Transverse colon (tissue), 4 donors: ENCODE measurements around the gene NHS. TPM values are rescaled to one million over a fixed set of nuclear protein-coding genes. Genes with fewer than 3 reads are reported as not detected.

Experiments used
- DNase-seq: peaks from one replicate; pipeline ENCODE4 v3.0.0-alpha.2; 2019
- H3K27ac ChIP-seq, 4 donors: fragments of 200-600 bp; sonication (generic); 2 replicates each; pipeline ENCODE4 v1.5.1; 2016 to 2018; ENCODE audit warnings: inconsistent platforms in 4 of 4
- H3K27me3 ChIP-seq: fragments of 200-600 bp; sonication (generic); 2 replicates; pipeline ENCODE4 v1.5.1; 2017; ENCODE audit warnings: inconsistent platforms
- H3K36me3 ChIP-seq, 4 donors: fragments of 200-600 bp; sonication (generic); 2 replicates each; pipeline ENCODE4 v1.5.1; 2017 to 2019; ENCODE audit warnings: inconsistent platforms in 4 of 4
- H3K4me1 ChIP-seq, 4 donors: fragments of 200-600 bp; sonication (generic); 2 replicates each; pipeline ENCODE4 v1.5.1; 2017 to 2020; ENCODE audit warnings: inconsistent platforms in 4 of 4
- H3K4me3 ChIP-seq, 4 donors: fragments of 200-600 bp; sonication (generic); 1 replicate in 1 of 4; 2 replicates in 3 of 4; pipeline versions ENCODE4 v1.5.1 to v1.6.1; 2017 to 2019; ENCODE audit warnings: inconsistent platforms in 4 of 4
- H3K9me3 ChIP-seq, 2 donors: fragments of 200-600 bp; sonication (generic); 2 replicates each; pipeline ENCODE4 v1.5.1; 2017 to 2019; ENCODE audit warnings: inconsistent platforms in 2 of 2
- EP300 ChIP-seq: sonication (generic); formaldehyde crosslinking; IDR thresholded peaks from one replicate; pipeline ENCODE4 v1.6.1; 2017; ENCODE audit warnings: antibody characterized with exemption, low read depth
- POLR2A ChIP-seq: fragments of 450-650 bp; IDR thresholded peaks from one replicate; pipeline ENCODE4 v1.6.1; 2016; ENCODE audit warnings: antibody characterized with exemption, mild to moderate bottlenecking, moderate library complexity
- POLR2AphosphoS5 ChIP-seq, 3 donors: sonication (generic); formaldehyde crosslinking; IDR thresholded peaks; one replicate each; pipeline ENCODE4 v1.6.1; 2016; ENCODE audit warnings: antibody characterized with exemption in 3 of 3
- WGBS, 2 donors: methylation state at CpG; one replicate each; pipeline ENCODE4 v1.1.5; 2018; ENCODE audit warnings: low coverage in 1 of 2; 5-methylcytosine and 5-hydroxymethylcytosine counted together
- in situ Hi-C, 4 donors: fragments of 200-750 bp; cut with MboI; loops; one replicate each; pipeline versions ENCODE4 v1.15.0 to v1.15.1; 2017; ENCODE audit warnings: low sequenced_read_pairs in 3 of 4, low pct_ligation_motif_present in 1 of 4, low pct_unique_long_range_greater_than_20kb in 1 of 4
- intact Hi-C: fragments of 100-400 bp; cut with DNase I; formaldehyde crosslinking; loops from one replicate; pipeline ENCODE4 v1.15.1; 2023; ENCODE audit warnings: low total_unique reads
- total RNA-seq, 4 donors: library from RNA; depleted of rRNA; stranded (reverse); fragments of >200 nt; gene quantifications; one replicate each; pipeline ENCODE4 v1.1.0, GENCODE V29; 2016
- TF ChIP-seq, protein P1 (sequence below), 5 experiments: fragments of 200-600 bp in 3 of 5; fragments of 450-650 bp in 2 of 5; sonication (generic) in 3 of 5; IDR thresholded peaks; 1 replicate in 2 of 5; 2 replicates in 3 of 5; pipeline ENCODE4 v1.5.1; 2016 to 2017; ENCODE audit warnings: antibody characterized with exemption in 5 of 5, inconsistent platforms in 3 of 5, mild to moderate bottlenecking in 2 of 5, moderate library complexity in 1 of 5

NHS gene
- total RNA-seq, 4 donors from 2014 or later, result 1.2 to 10.7 (median 5.0) TPM

DNA sequence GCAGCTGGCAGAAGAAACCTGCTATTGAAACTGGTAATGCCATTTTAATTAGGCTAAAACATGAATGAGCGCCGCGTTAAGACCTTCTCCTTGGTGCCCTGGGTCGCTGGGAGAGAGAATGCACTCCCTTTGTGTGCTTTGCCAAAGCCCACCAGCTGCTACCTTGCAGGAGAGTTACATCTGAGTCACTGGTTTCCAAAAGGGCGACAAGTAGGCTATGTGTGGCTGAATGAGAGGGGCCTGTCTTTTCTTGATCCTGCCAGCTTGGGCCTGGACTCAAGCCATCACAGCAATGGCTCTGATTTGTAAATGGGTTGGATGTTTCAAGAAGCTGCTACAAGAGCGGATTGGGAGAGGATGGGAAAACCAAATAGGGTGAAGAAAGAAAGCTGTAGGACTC is 81.5 kb downstream of the NHS start:
- Histone ChIP-seq H3K9me3 (no peaks in the 10 kb centered on the region), H3K4me3 (no peak overlapping the region), H3K36me3 (no peaks in the 10 kb centered on the region), H3K27me3 (no peaks in the 10 kb centered on the region), H3K27ac (no peak overlapping the region), H3K4me1 (no peaks in the 10 kb centered on the region)
- DNase-seq, result no peak
- in situ Hi-C loops (no loop called here), intact Hi-C loops (no loop called here)
- 68% methylated on average over 6 of the region's 6 CpGs; no CpG with 5 or more reads in 1 of the 2 donors for WGBS, 2 donors
- no peak for TF ChIP-seq EP300
- TF ChIP-seq POLR2AphosphoS5 (IDR thresholded peaks at IDR 0.05), result no peak
- TF ChIP-seq POLR2A, result no peak
- TF ChIP-seq, protein P1, sequence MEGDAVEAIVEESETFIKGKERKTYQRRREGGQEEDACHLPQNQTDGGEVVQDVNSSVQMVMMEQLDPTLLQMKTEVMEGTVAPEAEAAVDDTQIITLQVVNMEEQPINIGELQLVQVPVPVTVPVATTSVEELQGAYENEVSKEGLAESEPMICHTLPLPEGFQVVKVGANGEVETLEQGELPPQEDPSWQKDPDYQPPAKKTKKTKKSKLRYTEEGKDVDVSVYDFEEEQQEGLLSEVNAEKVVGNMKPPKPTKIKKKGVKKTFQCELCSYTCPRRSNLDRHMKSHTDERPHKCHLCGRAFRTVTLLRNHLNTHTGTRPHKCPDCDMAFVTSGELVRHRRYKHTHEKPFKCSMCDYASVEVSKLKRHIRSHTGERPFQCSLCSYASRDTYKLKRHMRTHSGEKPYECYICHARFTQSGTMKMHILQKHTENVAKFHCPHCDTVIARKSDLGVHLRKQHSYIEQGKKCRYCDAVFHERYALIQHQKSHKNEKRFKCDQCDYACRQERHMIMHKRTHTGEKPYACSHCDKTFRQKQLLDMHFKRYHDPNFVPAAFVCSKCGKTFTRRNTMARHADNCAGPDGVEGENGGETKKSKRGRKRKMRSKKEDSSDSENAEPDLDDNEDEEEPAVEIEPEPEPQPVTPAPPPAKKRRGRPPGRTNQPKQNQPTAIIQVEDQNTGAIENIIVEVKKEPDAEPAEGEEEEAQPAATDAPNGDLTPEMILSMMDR (IDR thresholded peaks at IDR 0.05), result no peak

DNA sequence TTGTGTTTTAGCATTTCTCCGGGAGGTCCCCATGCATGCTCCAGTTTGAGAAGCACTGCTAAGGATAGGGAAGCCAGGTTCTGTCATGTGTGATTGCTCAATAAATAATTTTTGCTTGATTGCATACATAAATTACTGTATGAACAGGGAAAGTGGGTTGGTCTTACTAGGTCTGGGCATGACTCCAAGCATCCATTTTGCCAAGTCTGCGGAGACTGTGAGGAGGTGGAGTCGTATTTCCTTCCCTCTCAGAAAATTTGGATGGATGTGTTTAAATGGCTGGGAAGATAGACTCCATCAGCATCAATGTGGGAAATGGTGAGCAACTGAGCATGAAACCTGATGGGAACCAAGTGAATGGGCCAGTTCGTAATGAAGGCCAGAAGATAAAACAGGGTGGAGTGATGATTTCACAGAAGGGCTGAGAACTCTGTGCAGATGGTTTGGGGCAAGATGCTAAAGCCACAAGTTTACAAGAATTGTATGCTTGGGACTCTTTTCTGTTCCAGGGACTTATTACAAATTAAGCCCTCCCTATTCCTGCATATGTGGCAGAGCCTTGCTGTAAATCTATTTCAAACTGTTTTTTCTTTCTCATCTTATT is 84.1 kb downstream of the NHS start:
- in situ Hi-C loops, result no loop called here
- Histone ChIP-seq H3K36me3 (no peaks in the 10 kb centered on the region), H3K4me3 (no peak overlapping the region), H3K4me1 (no peaks in the 10 kb centered on the region), H3K27me3 (no peaks in the 10 kb centered on the region), H3K27ac (no peak overlapping the region), H3K9me3 (no peaks in the 10 kb centered on the region)
- no peak for DNase-seq
- intact Hi-C loops, result no loop called here
- 55% methylated on average over 4 of the region's 4 CpGs; no CpG with 5 or more reads in 1 of the 2 donors for WGBS, 2 donors
- TF ChIP-seq, protein P1 (IDR thresholded peaks at IDR 0.05), result no peak
- TF ChIP-seq POLR2AphosphoS5 (IDR thresholded peaks at IDR 0.05) (no peak), POLR2A (no peak), EP300 (no peak)

DNA sequence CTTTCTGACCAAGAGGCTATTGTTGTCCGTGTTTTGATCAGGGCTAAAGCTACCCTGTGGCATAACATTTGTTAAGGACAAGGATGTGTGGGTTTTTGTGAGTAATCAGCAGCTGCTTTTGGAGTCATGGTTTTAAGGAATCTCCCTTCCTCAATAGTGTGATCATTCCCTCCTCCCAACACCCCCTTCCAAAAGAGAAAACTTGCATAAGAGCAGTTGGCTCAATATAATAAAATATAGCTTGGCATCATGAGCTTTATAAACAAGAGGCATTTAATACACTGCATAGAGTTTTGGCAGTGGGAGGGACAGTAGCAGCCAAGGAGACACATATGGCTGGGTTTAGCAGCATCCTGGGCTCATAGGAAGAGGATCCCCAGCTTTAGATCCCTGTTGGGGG is 84.7 kb downstream of the NHS start:
- H3K27me3 ChIP-seq, result no peaks in the 10 kb centered on the region
- H3K4me1 ChIP-seq, result no peaks in the 10 kb centered on the region
- WGBS, 2 donors, result 50% methylated on average over 1 of the region's 1 CpG; no CpG with 5 or more reads in 1 of the 2 donors
- TF ChIP-seq POLR2AphosphoS5 (IDR thresholded peaks at IDR 0.05) (no peak), EP300 (no peak), POLR2A (no peak)
- TF ChIP-seq, protein P1 (IDR thresholded peaks at IDR 0.05), result no peak
- no peaks in the 10 kb centered on the region for H3K9me3 ChIP-seq
- in situ Hi-C loops, result no loop called here
- H3K4me3 ChIP-seq, result no peak overlapping the region
- no peak overlapping the region for H3K27ac ChIP-seq
- DNase-seq, result no peak
- no peaks in the 10 kb centered on the region for H3K36me3 ChIP-seq
- intact Hi-C loops, result no loop called here

DNA sequence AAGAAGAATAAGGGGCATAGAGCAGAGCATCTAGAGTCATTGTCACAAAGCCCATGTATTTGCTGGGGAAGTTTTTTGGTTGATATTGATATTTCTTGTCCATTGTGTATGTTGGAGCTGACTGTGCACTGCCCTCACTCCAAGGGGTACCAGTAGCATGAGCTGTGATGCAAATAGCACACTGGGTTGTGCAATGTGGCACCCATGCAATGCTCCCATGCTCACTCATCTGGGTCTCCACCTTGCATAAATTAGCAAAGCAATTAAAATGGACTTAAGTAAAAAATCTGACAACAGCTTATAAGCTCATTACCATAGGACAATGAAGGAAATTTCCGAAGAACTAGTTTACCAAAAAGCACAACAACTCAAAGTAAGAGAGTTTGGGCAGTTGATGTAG is 87.9 kb downstream of the NHS start:
- Histone ChIP-seq H3K4me3 (no peak overlapping the region), H3K4me1 (no peaks in the 10 kb centered on the region), H3K27me3 (no peaks in the 10 kb centered on the region), H3K36me3 (no peaks in the 10 kb centered on the region), H3K9me3 (no peaks in the 10 kb centered on the region), H3K27ac (no peak overlapping the region)
- no peak for DNase-seq
- in situ Hi-C loops (no loop called here), intact Hi-C loops (no loop called here)
- TF ChIP-seq EP300 (no peak), POLR2AphosphoS5 (IDR thresholded peaks at IDR 0.05) (no peak)
- TF ChIP-seq, protein P1 (IDR thresholded peaks at IDR 0.05), result no peak
- WGBS, 2 donors, result 81 to 100% methylated on average over 1 of the region's 1 CpG
